Upper lobe of left lung (tissue), 4 donors: ENCODE data around the gene SCARF1.

Experiments used
- CTCF ChIP-seq, 6 experiments: fragments of 450-650 bp in 4 of 6; fragments of 200-600 bp in 2 of 6; sonication (generic) in 2 of 6; IDR thresholded peaks; one replicate each; pipeline ENCODE4 v1.5.1; 2016 to 2019; ENCODE audit warnings: antibody characterized with exemption in 6 of 6
- EP300 ChIP-seq, 4 donors: sonication (generic); formaldehyde crosslinking; IDR thresholded peaks; one replicate each; pipeline ENCODE4 v1.5.1; 2017; ENCODE audit warnings: antibody characterized with exemption in 4 of 4, control low read depth in 2 of 4
- POLR2A ChIP-seq, 4 donors: fragments of 450-650 bp; IDR thresholded peaks; one replicate each; pipeline ENCODE4 v1.5.1; 2016 to 2017; ENCODE audit warnings: antibody characterized with exemption in 4 of 4, mild to moderate bottlenecking in 2 of 4
- POLR2AphosphoS5 ChIP-seq, 2 donors: sonication (generic); formaldehyde crosslinking; IDR thresholded peaks; one replicate each; pipeline ENCODE4 v1.5.1; 2017; ENCODE audit warnings: antibody characterized with exemption in 2 of 2

GRCh38 chr17:1653735-1654134 lies 8.2 kb upstream of the SCARF1 start:
- TF ChIP-seq CTCF (IDR thresholded peaks at IDR 0.05) (no peak), POLR2A (IDR thresholded peaks at IDR 0.05) (no peak), POLR2AphosphoS5 (IDR thresholded peaks at IDR 0.05) (no peak), EP300 (IDR thresholded peaks at IDR 0.05) (no peak)
